Breast epithelium (tissue), 4 donors: Measurements from ENCODE around the gene IL1RAPL2. TPM values are rescaled to one million over a fixed set of nuclear protein-coding genes. Genes with fewer than 3 reads are reported as not detected.

Source experiments
- DNase-seq, 2 donors: peaks; one replicate each; pipeline ENCODE4 v3.0.0-alpha.2; 2019; ENCODE audit warnings: low spot score in 2 of 2
- H3K27ac ChIP-seq, 2 donors: fragments of 200-600 bp; sonication (generic) in 1 of 2; one replicate each; pipeline ENCODE4 v1.5.1; 2016 to 2019; ENCODE audit warnings: mild to moderate bottlenecking in 1 of 2
- H3K27me3 ChIP-seq, 2 donors: fragments of 200-600 bp; sonication (generic) in 1 of 2; one replicate each; pipeline versions ENCODE4 v1.5.1 to v1.6.0; 2017 to 2019; ENCODE audit warnings: control low read depth in 1 of 2, mild to moderate bottlenecking in 1 of 2
- H3K36me3 ChIP-seq: fragments of 200-600 bp; one replicate; pipeline ENCODE4 v1.5.1; 2019
- H3K4me1 ChIP-seq, 2 donors: fragments of 200-600 bp; sonication (generic); one replicate each; pipeline ENCODE4 v1.5.1; 2016 to 2019; ENCODE audit warnings: control low read depth in 1 of 2
- H3K4me3 ChIP-seq, 3 donors: fragments of 200-600 bp; sonication (generic); 1 replicate in 2 of 3; 2 replicates in 1 of 3; pipeline ENCODE4 v1.5.1; 2016 to 2019; ENCODE audit warnings: mild to moderate bottlenecking in 3 of 3, moderate library complexity in 2 of 3
- H3K9me3 ChIP-seq, 2 donors: fragments of 200-600 bp; sonication (generic) in 1 of 2; one replicate each; pipeline ENCODE4 v1.5.1; 2016 to 2019; ENCODE audit warnings: control low read depth in 1 of 2
- POLR2A ChIP-seq: fragments of 450-650 bp; IDR thresholded peaks from one replicate; pipeline ENCODE4 v1.6.1; 2016; ENCODE audit warnings: antibody characterized with exemption, mild to moderate bottlenecking, moderate library complexity
- POLR2AphosphoS5 ChIP-seq, 3 donors: sonication (generic); formaldehyde crosslinking; IDR thresholded peaks; one replicate each; pipeline ENCODE4 v1.6.1; 2017; ENCODE audit warnings: antibody characterized with exemption in 3 of 3
- intact Hi-C: fragments of 100-400 bp; cut with DNase I; formaldehyde crosslinking; loops from one replicate; pipeline ENCODE4 v1.15.1; 2023; ENCODE audit warnings: low total_unique reads
- total RNA-seq, 3 donors: library from RNA; depleted of rRNA; stranded (reverse); fragments of >200 nt; gene quantifications; one replicate each; pipeline ENCODE4 v1.1.0, GENCODE V29; 2016
- TF ChIP-seq, protein P1 (sequence below), 3 donors: fragments of 450-650 bp; IDR thresholded peaks; one replicate each; pipeline ENCODE4 v1.5.1; 2016 to 2017; ENCODE audit warnings: antibody characterized with exemption in 3 of 3, mild to moderate bottlenecking in 3 of 3, moderate library complexity in 3 of 3

The IL1RAPL2 gene
- total RNA-seq, 3 donors from 2014 or later, result 0.44 to 0.66 TPM; not detected in 1

DNA sequence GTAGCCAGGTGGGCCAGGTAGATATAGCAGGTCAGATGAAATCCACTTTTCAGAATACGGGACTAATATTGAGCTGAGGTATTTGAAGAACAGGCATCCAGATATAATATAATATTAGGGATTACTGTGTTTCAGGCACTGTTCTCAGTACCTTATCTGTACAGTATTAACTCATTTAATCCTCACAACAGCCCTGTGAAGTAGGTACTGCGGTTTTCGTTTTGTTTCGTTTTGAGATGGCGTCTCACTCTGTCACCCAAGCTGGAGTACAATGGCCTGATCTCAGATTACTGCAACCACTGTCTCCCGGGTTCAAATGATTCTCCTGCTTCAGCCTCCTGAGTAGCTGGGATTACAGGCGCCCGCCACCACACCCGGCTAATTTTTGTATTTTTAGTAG, 129.6 kb downstream of the IL1RAPL2 start:
- intact Hi-C loops, result no loop called here
- TF ChIP-seq, protein P1, sequence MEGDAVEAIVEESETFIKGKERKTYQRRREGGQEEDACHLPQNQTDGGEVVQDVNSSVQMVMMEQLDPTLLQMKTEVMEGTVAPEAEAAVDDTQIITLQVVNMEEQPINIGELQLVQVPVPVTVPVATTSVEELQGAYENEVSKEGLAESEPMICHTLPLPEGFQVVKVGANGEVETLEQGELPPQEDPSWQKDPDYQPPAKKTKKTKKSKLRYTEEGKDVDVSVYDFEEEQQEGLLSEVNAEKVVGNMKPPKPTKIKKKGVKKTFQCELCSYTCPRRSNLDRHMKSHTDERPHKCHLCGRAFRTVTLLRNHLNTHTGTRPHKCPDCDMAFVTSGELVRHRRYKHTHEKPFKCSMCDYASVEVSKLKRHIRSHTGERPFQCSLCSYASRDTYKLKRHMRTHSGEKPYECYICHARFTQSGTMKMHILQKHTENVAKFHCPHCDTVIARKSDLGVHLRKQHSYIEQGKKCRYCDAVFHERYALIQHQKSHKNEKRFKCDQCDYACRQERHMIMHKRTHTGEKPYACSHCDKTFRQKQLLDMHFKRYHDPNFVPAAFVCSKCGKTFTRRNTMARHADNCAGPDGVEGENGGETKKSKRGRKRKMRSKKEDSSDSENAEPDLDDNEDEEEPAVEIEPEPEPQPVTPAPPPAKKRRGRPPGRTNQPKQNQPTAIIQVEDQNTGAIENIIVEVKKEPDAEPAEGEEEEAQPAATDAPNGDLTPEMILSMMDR (IDR thresholded peaks at IDR 0.05), result no peak
- TF ChIP-seq POLR2AphosphoS5 (IDR thresholded peaks at IDR 0.05) (no peak), POLR2A (no peak)
- no peaks in the 10 kb centered on the region for H3K36me3 ChIP-seq
- H3K4me3 ChIP-seq, result no peak overlapping the region
- H3K4me1 ChIP-seq, result no peaks in the 10 kb centered on the region
- H3K9me3 ChIP-seq, result no peaks in the 10 kb centered on the region
- no peak for DNase-seq
- peaks cover 0 to 51% of the 10 kb centered on the region in 2 donors for H3K27me3 ChIP-seq
- no peak overlapping the region for H3K27ac ChIP-seq

DNA sequence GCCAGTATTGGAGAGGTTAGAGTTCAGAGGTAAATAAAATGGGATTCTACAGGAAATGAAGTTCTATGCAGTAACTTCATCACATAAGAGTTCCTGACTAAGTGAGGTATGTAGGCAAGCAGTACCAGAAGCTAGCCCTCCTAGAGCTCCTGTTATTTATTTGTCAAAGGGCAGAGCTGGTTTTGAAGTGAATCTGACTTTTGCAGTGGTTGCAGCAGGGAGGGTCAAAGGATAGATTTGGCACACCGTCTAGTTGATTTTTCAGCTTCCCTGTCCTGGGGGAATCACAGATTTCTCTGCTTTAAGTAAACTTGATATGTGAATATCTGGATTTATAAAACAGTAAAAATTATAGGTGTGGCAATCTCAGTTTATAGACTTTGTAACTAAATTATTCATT, 130.7 kb downstream of the IL1RAPL2 start:
- intact Hi-C loops, result no loop called here
- H3K4me3 ChIP-seq, result no peak overlapping the region
- no peaks in the 10 kb centered on the region for H3K9me3 ChIP-seq
- H3K36me3 ChIP-seq, result no peaks in the 10 kb centered on the region
- TF ChIP-seq POLR2AphosphoS5 (IDR thresholded peaks at IDR 0.05) (no peak), POLR2A (no peak)
- TF ChIP-seq, protein P1 (IDR thresholded peaks at IDR 0.05), result no peak
- H3K27ac ChIP-seq, result no peak overlapping the region
- H3K27me3 ChIP-seq, result peaks cover 0 to 42% of the 10 kb centered on the region in 2 donors
- H3K4me1 ChIP-seq, result no peaks in the 10 kb centered on the region
- no peak for DNase-seq

DNA sequence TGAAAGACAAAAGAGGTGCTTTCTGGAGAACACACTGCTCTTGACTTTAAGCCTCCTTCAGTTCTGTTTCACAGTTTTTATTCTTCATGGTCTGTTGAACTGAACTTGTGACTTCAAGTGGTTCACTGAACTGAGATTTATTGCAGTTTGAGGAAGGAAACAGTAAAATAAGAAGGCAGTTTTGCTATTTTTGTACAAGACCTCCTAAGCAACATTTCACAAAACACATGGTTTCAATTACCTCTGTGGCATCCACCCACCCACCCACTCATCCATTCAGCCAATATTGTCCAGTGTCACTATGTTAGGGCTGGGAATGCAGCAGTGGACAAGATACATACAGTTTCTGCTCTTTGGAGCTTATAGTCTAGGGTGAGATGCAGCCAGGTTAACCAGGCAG, 131.3 kb downstream of the IL1RAPL2 start:
- H3K4me3 ChIP-seq, result no peak overlapping the region
- no peaks in the 10 kb centered on the region for H3K4me1 ChIP-seq
- TF ChIP-seq POLR2AphosphoS5 (IDR thresholded peaks at IDR 0.05), result no peak
- DNase-seq, result no peak
- H3K27me3 ChIP-seq, result peaks cover 0 to 37% of the 10 kb centered on the region in 2 donors
- no peaks in the 10 kb centered on the region for H3K36me3 ChIP-seq
- intact Hi-C loops, result no loop called here
- no peak overlapping the region for H3K27ac ChIP-seq
- H3K9me3 ChIP-seq, result no peaks in the 10 kb centered on the region

DNA sequence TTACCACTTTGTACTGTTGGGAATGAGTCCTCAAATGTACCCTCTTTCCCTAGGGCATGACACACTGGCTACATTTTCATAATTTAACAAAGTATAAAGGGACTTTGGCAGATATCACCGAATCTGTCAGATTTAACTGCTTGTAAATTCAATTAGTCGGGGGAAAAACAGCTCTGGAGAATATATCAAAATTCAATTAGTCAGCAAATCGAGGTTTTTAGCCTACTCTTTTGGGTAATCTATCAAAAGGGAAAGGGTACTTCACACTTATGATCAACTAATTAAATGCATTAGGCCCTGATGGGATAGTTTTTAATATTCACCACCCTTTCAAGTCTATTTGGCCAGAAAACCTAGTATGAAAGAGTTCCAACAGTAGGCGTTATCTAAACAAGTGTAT, 141.0 kb downstream of the IL1RAPL2 start:
- Histone ChIP-seq H3K9me3 (no peaks in the 10 kb centered on the region), H3K4me1 (no peaks in the 10 kb centered on the region), H3K27me3 (peaks cover 0 to 49% of the 10 kb centered on the region in 2 donors), H3K27ac (no peak overlapping the region), H3K4me3 (no peak overlapping the region), H3K36me3 (no peaks in the 10 kb centered on the region)
- TF ChIP-seq, protein P1 (IDR thresholded peaks at IDR 0.05), result no peak
- TF ChIP-seq POLR2AphosphoS5 (IDR thresholded peaks at IDR 0.05), result no peak
- intact Hi-C loops, result no loop called here
- DNase-seq, result no peak

DNA sequence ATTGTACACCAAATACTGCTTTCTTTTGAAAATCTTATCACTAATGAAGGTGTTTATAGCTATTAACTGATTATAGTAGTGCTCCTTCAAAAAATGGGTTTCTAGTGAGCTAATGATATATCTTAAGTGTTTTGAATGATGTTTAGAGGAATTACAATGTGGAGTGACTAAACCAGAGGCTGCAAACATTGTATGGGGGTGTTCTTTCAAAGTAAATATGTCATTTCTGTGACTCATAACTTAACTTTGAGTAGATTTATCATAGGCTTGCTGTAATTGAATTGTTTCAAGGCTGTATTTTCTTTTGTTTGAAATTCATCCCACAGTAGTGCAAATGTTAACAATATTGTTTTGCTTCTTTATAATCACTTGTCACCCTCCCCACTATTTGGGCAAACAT, 141.6 kb downstream of the IL1RAPL2 start:
- DNase-seq, result no peak
- Histone ChIP-seq H3K4me3 (no peak overlapping the region), H3K27ac (no peak overlapping the region), H3K27me3 (peaks cover 0 to 50% of the 10 kb centered on the region in 2 donors), H3K36me3 (no peaks in the 10 kb centered on the region), H3K4me1 (no peaks in the 10 kb centered on the region), H3K9me3 (no peaks in the 10 kb centered on the region)
- TF ChIP-seq, protein P1 (IDR thresholded peaks at IDR 0.05), result no peak
- TF ChIP-seq POLR2A (no peak), POLR2AphosphoS5 (IDR thresholded peaks at IDR 0.05) (no peak)
- intact Hi-C loops, result no loop called here

DNA sequence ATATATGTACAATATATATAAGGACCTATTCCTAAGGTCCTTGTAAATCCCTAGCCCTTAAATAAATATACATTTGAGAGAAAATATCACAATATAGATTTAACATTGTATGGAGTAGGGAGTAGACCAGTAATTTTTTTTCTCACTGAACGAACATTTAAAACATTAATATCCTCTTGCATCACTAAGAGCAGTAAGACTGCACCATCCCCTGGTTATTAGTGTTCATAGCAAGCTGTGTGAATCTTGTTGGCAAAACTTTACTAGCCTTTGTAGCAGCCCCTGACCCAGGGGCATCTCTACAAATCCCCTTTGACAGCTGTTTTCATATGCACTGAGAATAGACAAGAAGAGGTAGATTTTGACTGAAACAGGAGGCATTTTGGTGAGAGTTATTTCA, 146.5 kb downstream of the IL1RAPL2 start:
- TF ChIP-seq, protein P1 (IDR thresholded peaks at IDR 0.05), result no peak
- no peak for TF ChIP-seq POLR2AphosphoS5 (IDR thresholded peaks at IDR 0.05)
- TF ChIP-seq POLR2A, result no peak
- no peaks in the 10 kb centered on the region for H3K4me1 ChIP-seq
- H3K27ac ChIP-seq, result no peak overlapping the region
- DNase-seq, result no peak
- no peaks in the 10 kb centered on the region for H3K9me3 ChIP-seq
- no peaks in the 10 kb centered on the region for H3K36me3 ChIP-seq
- intact Hi-C loops, result no loop called here
- peaks cover 0 to 39% of the 10 kb centered on the region in 2 donors for H3K27me3 ChIP-seq
- no peak overlapping the region for H3K4me3 ChIP-seq
